Embryonic facial prominence (tissue), 1 donor: ENCODE data around the gene THADA.

Source experiments
- DNase-seq: peaks from one replicate; pipeline ENCODE4 v3.0.0-alpha.2; 2016; ENCODE audit errors: extremely low spot score

Gene THADA

DNA sequence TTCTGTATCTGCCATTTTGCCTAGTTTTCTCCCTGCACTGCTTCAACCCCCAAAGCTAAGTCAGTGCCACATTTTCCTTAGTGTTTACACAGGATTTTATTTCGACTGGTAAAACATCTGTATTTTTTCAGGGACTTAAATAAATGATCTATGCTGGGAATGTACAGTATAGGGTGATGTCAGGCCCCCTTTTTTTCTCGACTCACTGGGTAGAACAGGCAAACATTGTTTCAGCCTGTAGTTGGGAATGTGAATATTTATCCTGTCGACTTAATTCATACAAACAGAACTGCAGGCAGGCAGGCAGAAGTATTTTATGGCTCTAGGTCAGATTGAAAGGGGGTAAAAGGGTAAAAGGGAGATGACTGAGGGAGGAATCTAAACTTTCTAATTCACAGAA is 245.9 kb downstream of the THADA start:
- DNase-seq = peak; percentile 68

DNA sequence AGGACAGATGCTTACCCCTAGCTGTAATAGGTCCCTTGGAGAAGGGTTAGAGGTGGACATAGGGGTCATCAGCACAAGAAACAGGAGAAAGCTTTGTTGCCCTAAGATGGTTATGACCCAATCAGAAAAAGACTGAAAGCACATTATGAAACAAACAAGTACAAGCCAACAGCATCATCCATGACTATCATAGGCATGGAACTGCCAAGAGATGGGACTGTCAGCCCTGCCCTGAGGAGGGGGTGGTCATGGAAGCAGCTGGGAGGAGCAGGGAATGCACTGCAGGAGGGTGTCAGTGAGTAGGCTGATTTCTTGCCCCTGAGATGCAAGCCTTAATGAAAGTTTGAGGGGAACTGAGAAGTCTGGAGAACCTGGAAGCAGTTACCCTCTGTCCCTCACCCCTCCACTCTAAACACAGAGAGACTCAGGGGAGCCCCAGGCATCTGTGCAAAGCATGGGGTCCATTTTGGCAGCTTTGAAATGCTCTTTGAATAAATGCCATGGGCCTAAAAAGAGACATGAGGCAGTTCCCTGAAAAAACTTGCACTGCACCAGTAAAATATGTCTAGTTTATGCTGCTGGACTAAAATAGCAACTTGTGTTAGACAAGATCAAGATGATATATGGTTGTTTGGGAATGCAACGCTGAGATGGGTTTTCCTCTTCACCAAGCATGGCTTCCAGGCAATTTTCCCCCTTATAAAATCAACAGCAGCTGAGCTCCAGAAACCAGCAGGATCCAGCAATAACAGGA is 246.8 kb downstream of the THADA start:
- peak; percentile 42 for DNase-seq

DNA sequence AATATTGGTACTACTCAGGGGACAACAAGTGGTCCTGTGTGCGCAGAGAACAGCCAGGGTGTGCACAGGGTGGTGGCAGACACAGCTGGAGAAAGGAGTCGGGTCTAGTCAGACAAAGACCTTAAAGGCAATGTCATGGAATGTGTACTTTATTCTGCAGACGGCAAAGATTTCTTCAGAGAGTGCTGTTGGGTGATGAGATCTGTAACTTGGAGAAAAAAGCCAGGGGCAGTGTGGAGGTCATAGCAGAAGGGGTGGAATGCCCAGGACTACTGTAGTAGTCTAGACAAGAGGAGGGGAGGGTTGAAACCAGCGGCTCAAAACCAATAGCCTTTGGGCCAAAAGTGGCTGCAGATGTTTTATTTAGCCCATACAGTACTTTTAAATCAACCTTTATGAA is 248.1 kb downstream of the THADA start:
- DNase-seq = no peak

DNA sequence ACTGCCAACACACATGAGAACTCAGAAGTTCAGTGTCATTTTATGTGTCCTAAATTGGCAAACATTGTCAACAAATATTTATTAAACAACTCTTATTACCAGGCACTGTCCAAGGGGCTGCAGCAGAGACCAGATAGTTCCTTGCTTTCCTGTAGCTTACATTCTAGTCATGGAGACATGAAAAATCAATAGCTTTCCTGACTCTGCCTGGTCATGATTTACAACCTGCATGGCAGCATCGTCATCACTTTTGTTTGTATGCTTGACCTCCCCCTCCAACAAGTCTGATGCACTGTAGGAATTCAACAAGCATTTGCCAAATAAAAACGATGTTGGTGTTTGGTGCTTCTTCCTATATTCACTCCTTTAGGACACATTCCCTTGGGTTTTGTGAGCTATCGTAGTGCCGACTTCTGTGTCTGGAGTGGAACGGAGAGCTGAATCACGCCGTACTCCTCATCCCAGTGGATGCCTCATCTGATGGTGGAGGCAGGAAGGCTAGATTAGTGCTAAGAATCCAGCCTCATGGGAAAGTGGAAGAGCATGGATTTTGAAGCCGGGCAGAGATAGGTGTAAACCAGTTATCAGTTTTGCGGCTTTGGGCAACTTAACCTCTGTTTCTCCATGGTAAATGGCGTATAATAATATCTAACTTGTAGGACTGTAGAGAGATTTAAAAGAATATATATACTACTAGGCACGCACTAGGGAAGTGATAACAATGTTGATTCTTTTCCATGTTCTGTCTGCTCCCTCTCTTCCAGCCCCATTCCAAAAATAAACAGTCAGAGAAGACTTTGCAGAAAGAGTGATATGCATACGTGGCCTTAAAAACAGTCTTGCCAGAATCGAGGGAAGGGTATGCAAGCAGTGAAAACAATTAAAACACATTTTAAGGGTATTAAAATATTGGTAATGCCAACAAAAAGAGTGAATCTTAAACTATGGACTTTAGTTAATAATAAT is 249.0 kb downstream of the THADA start:
- DNase-seq = no peak

DNA sequence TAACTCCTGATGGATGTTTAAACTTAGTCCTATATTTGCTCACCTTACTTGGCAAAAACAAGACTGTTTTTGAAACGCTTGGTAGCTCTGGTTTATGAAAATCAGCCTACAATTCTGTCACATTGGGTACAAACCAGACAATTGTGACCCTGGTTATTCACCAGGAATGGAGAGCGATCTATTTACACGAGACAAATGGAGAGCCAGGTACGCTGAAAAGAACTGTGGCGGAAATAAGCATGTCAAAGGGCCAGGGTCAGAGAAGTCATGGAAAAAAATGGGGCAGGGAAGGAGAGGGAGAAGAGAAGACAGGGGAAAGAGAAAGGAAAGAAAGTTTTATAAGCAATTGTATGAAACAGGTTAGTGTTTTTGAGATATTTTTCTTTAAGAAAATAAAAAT is 250.0 kb downstream of the THADA start:
- DNase-seq = no peak

DNA sequence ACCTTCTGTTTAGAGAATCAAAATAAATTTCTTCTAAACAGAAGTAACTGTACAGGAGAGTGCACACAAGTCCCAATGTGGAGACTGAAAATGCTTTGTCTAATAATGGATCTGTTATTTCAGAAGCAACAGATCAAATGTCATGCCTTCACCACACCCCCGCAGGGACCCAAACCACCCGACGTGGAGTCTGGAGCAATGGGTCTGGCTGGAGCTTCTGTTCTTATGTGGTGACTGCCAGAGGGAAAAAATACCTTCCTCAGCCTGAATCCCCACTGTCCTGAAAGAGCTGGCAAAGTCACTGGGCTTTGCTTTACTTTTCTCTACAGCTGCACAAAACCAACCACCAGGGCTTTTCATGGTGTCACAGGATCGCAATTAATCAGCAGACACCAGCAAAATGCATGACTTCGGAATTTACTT is 250.4 kb downstream of the THADA start:
- no peak for DNase-seq

DNA sequence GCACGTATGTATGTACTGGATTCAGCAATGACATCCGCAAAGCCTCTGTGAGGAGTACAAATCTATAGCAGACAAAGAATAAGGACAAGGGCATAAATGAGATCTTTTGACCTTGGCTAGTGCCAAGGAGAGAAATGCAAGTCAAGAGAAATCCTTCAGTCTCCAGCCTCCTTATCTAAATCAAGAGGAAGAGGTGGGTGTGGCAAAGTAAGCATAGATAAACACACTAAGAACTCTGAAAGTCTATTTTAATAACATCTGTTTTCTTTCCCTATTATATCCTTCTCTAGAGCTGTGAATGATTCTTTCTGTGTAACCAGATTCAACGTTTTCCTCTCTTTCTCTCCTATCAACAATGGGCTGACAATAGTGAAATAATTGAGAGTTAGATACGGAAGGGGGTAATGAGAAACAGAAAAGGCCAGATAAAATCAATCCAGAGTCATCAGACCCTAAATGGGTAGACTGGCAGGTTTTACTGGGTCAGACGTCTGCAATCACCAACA is 250.9 kb downstream of the THADA start:
- DNase-seq = no peak

DNA sequence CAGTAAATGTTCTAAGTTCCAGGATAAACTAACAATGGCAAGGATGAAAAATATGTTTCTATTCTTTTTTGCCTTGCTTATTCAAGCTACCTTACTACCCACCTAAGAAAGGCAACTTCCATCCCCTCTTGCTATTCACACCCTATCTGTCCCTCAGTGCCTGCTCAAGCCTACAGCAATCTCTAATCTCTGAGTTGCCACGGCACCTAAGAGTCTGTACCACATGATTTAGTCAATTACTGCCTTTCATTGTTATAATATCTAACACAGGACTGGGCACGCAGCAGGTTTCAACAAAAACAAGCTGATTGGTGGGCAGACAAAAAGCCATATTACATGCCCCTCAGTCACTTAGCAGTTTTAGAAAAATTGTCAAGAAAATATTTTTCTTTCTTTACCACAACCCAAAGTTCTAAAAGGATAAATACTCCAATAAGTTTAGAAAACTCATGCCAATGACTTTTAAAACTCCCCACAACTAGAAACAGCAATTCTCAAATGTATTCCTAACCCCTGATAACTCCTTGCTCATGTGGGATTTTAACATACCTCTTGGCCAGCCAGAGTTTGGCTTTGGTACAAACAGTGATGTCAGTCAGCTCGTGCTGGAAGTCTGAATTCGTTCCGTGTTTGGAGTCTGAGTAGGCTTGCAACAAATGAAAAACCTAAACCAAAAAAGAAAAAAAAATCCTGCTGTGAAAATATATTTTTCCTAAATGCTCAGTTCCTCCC is 252.1 kb downstream of the THADA start:
- peak; percentile 80 for DNase-seq

DNA sequence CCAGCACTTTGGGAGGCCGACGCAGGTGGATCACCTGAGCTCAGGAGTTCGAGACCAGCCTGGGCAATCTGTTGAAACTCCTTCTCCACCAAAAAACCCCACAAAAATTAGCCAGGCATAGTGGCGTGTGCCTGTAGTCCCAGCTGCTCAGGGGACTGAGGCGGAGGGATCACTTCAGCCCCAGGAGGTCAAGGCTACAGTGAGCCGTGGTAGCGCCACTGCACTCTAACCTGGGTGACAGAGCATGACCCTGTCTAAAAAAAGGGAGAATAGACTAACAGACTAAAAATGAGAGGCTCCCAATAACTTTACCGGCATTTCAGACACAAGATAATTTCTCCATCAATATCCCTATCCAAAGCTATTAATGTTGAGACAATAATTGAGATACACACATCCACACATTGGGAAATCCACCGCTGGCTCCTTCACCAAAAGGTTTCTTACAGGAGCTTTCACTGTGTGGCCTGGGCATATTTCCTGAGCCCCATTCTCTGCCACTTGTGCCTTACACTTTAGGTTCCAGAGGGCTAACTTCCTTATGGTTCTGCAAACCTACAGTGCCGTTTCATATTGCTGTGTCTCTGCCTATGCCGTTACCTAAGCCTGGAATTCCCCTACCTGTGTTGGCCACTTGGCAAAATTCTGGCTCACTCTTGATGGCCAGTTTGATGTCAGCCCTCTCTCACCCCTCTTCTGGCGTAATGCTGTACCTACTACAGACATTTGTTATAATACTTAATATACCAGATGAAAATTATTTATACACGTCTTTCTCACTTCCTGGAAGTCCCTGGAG is 253.7 kb downstream of the THADA start:
- no peak for DNase-seq

DNA sequence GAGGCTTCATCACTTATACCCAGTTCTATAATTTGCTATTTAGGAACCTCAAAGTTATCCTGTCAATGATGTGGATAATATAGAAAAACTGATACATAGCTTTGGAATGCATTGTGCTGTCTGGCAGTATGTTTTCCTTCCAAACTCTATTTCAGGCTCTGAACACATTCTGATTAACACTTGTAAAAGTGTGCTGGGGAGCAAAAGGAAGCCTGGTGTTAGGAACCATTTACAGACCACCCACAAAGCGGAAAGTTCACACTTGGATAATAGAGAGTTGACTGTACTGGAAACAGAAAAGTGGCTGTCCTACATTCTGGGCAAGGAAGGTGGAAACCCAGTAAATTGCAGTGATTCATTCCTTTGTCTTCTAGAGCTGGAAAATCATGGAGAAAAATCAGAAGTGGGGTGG is 254.9 kb downstream of the THADA start:
- no peak for DNase-seq

DNA sequence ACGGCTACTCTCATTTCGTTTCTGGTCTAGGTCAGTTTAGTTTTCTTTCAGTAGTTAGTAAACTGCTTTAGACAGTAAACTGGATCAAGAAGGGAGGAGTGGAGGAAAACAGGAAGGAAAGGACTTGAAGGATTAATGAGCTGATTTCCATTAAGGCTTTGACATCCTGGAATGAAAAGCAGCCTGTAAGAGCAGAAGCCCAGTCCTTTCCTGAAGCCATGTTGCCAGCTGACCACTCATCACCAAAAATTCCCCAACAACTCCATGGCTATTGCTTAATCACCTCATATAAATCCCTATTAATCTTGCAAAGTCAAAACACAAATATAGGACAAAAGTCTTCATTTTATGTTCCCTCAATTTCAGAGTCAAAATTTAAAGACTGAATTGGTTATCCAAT is 255.8 kb downstream of the THADA start:
- DNase-seq = no peak

DNA sequence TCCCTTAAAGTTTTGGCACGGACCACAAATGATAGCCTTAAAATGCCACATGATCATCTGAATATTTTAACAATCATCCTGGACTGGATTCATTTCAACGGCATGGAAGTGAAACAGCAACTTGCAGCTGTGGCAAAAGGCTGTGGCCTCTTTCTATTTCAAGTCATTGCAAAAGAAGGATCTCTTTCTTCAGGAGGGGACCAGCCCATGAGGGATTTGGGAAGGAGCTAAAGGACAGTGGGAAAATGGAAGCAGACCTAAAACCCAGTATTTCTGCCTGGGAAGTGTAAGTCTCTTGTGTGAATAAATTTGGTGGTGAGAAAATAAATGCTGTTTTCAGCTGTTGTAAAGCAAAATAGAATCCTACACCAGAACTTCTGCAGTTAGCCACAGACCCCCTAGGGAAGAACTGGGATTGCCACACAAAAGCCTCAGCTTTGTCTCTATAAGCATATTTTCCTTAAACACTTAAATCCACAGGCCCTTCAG is 262.1 kb downstream of the THADA start:
- no peak for DNase-seq

DNA sequence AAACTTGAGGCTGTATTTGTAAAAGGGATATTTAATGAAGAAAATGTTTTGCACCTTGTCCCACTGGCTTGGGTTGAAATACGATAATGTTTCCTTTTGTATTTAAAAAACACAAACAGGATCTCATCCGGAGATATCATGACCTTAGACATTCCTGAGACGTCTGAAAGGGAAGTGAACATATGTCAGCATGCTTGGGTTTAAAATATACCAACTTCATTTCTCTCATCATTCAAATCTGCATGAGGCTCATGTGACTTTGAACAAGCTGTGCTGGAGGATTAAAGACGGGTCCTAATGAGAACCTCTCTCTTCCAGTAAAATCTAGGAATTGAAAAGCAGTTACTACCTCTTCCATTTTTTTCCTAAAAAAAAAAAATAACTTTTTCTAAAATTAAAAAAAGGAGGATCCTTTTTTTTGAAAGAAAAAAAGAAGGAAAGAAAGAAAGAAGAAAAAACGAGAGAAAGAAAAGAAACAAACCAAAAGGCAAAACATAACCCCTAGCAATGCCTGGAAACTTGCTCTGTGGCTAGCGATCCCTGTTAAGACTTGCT is 262.7 kb downstream of the THADA start:
- DNase-seq = no peak

DNA sequence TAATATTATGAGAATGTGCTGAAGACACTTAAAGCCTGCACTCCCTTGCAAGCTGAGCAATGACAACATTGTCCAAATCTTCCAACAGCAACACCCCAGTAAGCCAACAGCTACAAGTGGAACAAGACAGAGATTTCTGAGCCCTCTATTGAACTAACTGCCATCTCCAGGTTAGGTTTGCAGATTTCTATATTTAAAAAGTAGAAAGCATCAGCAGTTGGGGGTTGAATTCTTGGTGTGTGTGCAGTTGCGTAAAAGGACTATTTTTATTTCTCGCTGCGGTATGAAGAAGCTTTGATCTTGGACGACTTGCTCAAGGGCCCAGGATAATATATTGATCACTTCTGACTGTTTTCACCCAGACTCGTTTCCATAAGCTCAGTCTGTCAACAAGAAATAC is 263.2 kb downstream of the THADA start:
- DNase-seq = no peak

DNA sequence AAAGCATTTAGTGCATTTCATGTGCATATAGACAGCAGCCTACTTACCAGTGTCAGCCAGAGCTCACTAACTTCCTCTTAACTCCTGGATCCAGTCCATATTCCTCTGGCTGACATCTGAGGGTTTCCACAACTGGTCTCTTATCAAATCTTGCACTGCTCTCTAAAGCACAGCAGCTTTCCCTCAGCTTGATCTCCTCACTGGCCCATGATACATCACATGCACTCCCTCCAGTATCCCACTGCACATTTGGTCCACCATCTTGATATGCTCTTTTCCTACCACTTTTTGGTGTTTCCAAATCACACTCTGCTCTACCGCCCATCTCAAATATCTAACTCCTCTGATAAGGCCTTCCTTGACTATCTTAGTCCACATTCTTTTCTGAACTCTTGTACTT is 264.4 kb downstream of the THADA start:
- no peak for DNase-seq

DNA sequence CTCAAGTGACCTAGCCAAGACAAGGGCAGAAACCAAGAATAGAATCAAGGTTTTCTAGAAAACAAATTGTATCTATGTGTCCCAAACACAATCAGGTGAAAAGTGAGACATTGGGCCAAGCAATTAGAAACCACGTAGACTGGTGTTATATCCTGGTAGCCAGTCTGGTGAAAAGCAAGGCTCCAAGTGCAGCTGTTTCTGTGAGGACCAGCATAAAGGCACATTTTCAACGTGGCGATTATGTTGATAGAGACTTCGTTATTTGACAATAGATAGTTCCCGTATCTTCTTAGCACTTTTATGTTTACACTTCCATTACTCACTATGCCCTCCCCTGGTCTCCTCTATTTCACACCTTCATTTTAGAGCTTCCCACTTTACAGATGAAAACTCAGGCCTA is 266.2 kb downstream of the THADA start:
- DNase-seq = no peak

DNA sequence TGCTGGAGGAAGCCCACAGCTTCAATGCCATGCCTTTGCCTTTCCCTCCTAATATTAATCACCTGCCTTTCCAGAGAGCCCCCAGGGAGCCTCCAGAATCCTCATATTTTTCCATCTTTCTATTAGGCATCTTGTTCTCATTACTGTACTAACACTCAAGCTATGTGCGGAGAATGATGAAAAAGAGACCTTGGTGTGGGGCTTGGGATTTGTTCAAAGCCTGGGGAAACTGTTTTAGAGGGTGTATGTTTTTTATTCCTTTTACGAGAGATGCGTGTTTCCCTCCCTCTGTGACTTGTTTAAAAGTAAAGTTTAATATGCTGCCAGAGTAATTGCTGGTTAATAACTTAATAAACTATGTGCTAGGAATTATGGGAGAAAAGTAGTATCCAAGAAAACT is 267.0 kb downstream of the THADA start:
- no peak for DNase-seq

DNA sequence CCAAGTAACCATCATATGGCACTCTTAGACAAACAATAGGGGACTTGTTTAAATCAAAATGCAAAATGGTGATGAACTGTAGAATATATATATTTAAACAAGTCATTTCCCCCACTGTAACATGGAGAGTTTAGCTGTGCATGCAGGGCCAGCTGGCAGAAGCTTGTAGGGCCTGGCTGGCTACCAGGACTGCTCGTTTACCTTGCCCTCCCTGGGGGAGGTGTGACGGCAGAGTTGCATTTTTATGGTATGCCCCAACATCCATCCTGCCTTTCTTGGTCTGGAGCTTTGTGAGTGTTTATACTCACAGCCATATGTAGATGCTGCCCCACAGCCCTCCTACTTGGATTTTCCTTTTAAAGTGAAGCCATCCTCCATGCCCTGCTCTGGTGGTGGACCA is 267.7 kb downstream of the THADA start:
- peak; percentile 69 for DNase-seq

DNA sequence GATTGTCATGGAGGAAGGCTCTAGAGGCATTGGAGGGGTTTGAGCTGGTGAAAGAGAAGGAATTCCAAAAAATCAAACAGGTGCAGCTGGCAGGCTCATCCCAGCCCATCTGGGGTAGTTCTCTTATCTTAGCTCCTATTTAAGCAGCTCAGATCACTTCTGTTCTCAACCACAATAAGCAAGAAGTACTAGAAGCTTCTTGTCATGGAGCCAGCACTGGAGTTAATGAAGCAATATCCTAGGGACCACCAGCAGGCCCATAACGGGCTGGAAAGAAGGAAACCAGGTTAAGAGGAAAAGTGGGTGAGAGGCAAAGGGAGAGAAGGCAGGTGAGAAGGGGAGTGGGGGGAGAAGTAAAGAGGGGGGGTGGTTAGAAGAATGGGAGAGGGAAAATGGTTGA is 268.7 kb downstream of the THADA start:
- DNase-seq = no peak

DNA sequence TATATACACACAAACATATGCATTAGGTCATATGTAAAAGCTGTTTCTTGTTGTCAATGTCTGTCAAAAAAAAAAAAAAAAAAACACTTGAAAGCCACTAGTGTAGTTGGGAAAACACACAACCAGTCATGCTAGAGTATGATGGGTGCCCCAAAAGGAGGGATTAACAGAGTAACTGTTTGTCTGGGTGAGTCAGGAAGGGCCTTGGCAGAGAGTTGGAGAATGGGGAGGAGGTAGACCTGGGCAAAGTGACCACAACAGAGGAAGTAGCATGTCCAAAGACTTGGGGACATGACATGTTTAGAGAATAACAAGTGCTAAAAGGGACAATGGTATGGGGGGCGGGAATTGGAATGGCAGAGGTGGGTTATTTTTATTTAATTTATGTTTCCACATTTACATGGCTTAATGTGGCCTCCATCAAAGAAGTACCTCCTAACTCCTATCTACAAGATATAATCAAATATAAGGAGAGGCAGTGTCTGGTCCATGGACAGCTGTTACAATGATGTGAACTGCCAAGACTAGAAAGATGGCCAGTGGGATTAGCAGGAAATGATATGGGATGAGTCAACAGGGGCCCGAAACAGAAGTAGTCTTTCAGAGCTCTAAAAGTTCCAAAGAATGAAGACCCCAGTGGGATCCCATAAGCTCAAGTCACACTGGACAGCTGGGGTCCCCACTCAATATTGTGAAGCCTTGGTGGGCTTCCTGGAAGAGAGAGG is 269.6 kb downstream of the THADA start:
- no peak for DNase-seq
